GM21717 (cell line): ENCODE measurements around the gene NKAPD1.
A peak's percentile ranks its signal among the peaks of the same experiment; 100 is the strongest.
"Not testable (repeated sequence)": the region's sequence is repeated elsewhere in the genome, so short reads cannot be mapped to it uniquely, and the experiment has no call there.

Experiments
- ATAC-seq: cut with Tn5 transposase; IDR thresholded peaks from one replicate; pipeline ENCODE4 v1.9.1; 2021; ENCODE audit warnings: mild to moderate bottlenecking, moderate library complexity; ENCODE audit not compliant: unreplicated experiment

NKAPD1 gene

GRCh38 chr11:112073941-112074811 is at the start of gene NKAPD1, which contains the start of gene PIH1D2:
TSS of gene NKAPD1 (plus strand) at chr11:112074299. CDS start at chr11:112075575, 1,276 bp downstream.
TSS of gene PIH1D2 (minus strand) at chr11:112074017. CDS start at chr11:112073174, 843 bp downstream.
- ATAC-seq: peak; percentile 84

- peak; percentile 78 for ATAC-seq
Measured at GRCh38 chr11:112024773-112025678, 49.1 kb upstream of the NKAPD1 start, which contains the start of gene DLAT. TSS of gene DLAT (plus strand) at chr11:112025408. CDS start at chr11:112025473, 65 bp downstream.

GRCh38 chr11:112025707-112026106 is 48.4 kb upstream of the NKAPD1 start:
- no peak for ATAC-seq

GRCh38 chr11:112026784-112027410 is 47.2 kb upstream of the NKAPD1 start:
- ATAC-seq: not testable (repeated sequence)

GRCh38 chr11:112029460-112029859 is 44.6 kb upstream of the NKAPD1 start:
- ATAC-seq: no peak

- no peak for ATAC-seq
Measured at GRCh38 chr11:112033902-112034301, 40.2 kb upstream of the NKAPD1 start.

GRCh38 chr11:112037527-112037926 is 36.6 kb upstream of the NKAPD1 start:
- ATAC-seq: no peak

- no peak for ATAC-seq
Measured at GRCh38 chr11:112042161-112042960, 31.7 kb upstream of the NKAPD1 start.

- ATAC-seq: no peak
Measured at GRCh38 chr11:112042961-112043304, 31.2 kb upstream of the NKAPD1 start.

- ATAC-seq: no peak
Measured at GRCh38 chr11:112044961-112045360, 29.1 kb upstream of the NKAPD1 start.

- not testable (repeated sequence) for ATAC-seq
Measured at GRCh38 chr11:112046647-112047046, 27.5 kb upstream of the NKAPD1 start.

- not testable (repeated sequence) for ATAC-seq
Measured at GRCh38 chr11:112048256-112048655, 25.8 kb upstream of the NKAPD1 start.

GRCh38 chr11:112049777-112050176 is 24.3 kb upstream of the NKAPD1 start:
- no peak for ATAC-seq

- ATAC-seq: peak; percentile 91
Measured at GRCh38 chr11:112050721-112051120, 23.4 kb upstream of the NKAPD1 start.

- ATAC-seq: no peak
Measured at GRCh38 chr11:112051768-112052167, 22.3 kb upstream of the NKAPD1 start.

- ATAC-seq: no peak
Measured at GRCh38 chr11:112057170-112057569, 16.9 kb upstream of the NKAPD1 start.

- ATAC-seq: no peak
Measured at GRCh38 chr11:112058103-112058502, 16.0 kb upstream of the NKAPD1 start.

GRCh38 chr11:112062923-112063322 is 11.2 kb upstream of the NKAPD1 start:
- no peak for ATAC-seq

- no peak for ATAC-seq
Measured at GRCh38 chr11:112082729-112083128, 8.6 kb downstream of the NKAPD1 start.

GRCh38 chr11:112085822-112086421 is 11.8 kb downstream of the NKAPD1 start:
- ATAC-seq: peak; percentile 42
